ENCODE data around the gene GLRA1. TPM values are rescaled to one million over a fixed set of nuclear protein-coding genes. Genes with fewer than 3 reads are reported as not detected.

Gene GLRA1
- total RNA-seq, 1 experiment from 2014 or later, result not detected

GRCh38 chr5:151779531-151780125 is 145.0 kb downstream of the GLRA1 start:
- no peak for TF ChIP-seq POLR2AphosphoS5 (IDR thresholded peaks at IDR 0.05; ENCODE audit: low read depth, low read length)
- TF ChIP-seq TCF7L2 (IDR thresholded peaks at IDR 0.05; ENCODE audit: low read depth, low read length), result no peak
- no peak for TF ChIP-seq SIN3A (IDR thresholded peaks at IDR 0.05; ENCODE audit: borderline replicate concordance, insufficient read depth, low read depth, low read length)
- peaks cover 9% of the 10 kb centered on the region; the same call in 1 of the 2 replicates for H3K36me3 ChIP-seq (ENCODE audit: control insufficient read depth, insufficient read depth, low read length)
- POLR2A ChIA-PET, result no interaction called here
- DNase-seq (ENCODE audit: low read depth, low spot score) (no peak), ATAC-seq (no peak)
- H3K4me1 ChIP-seq (ENCODE audit: control insufficient read depth, insufficient read depth, low read length), result peaks cover 41% of the 10 kb centered on the region
- no TSS peak for BruUV-seq (replicated peaks)
- intact Hi-C loops (cut with micrococcal nuclease; ENCODE audit: unreplicated experiment) (no loop called here), in situ Hi-C loops (cut with HindIII; ENCODE audit: low pct_unique_long_range_greater_than_20kb, low sequenced_read_pairs) (no loop called here)
- H3K27me3 ChIP-seq (ENCODE audit: control insufficient read depth, insufficient read depth, low read length), result no peaks in the 10 kb centered on the region
- H3K9me3 ChIP-seq (ENCODE audit: control insufficient read depth, insufficient read depth, low read depth, low read length), result no peaks in the 10 kb centered on the region
- CTCF ChIA-PET, result no interaction called here
- H3K27ac ChIP-seq (ENCODE audit: low read length), result no peak overlapping the region
- no peak overlapping the region for H3K4me3 ChIP-seq (ENCODE audit: low read depth in 2 of 2, low read length in 2 of 2)

- peaks cover 33% of the 10 kb centered on the region for H3K4me1 ChIP-seq (ENCODE audit: control insufficient read depth, insufficient read depth, low read length)
- CTCF ChIA-PET, result no interaction called here
- TF ChIP-seq POLR2AphosphoS5 (IDR thresholded peaks at IDR 0.05; ENCODE audit: low read depth, low read length), result no peak
- TF ChIP-seq SIN3A (IDR thresholded peaks at IDR 0.05; ENCODE audit: borderline replicate concordance, insufficient read depth, low read depth, low read length), result no peak
- TF ChIP-seq CTCF (IDR thresholded peaks at IDR 0.05), result no peak
- TF ChIP-seq REST (IDR thresholded peaks at IDR 0.05; ENCODE audit: insufficient read depth in 1 of 2, low read depth in 2 of 2, low read length in 1 of 2), result no peak
- no peak for TF ChIP-seq TCF7L2 (IDR thresholded peaks at IDR 0.05; ENCODE audit: low read depth, low read length)
- POLR2A ChIA-PET, result no interaction called here
- ATAC-seq, result no peak
- peaks cover 11% of the 10 kb centered on the region for H3K36me3 ChIP-seq (ENCODE audit: control insufficient read depth, insufficient read depth, low read length)
- no peak overlapping the region for H3K27ac ChIP-seq (ENCODE audit: low read length)
- in situ Hi-C loops (cut with HindIII; ENCODE audit: low pct_unique_long_range_greater_than_20kb, low sequenced_read_pairs) (no loop called here), intact Hi-C loops (cut with micrococcal nuclease; ENCODE audit: unreplicated experiment) (no loop called here)
- DNase-seq (ENCODE audit: low read depth, low spot score), result no peak
- H3K9me3 ChIP-seq (ENCODE audit: control insufficient read depth, insufficient read depth, low read depth, low read length), result no peaks in the 10 kb centered on the region
- no peaks in the 10 kb centered on the region for H3K27me3 ChIP-seq (ENCODE audit: control insufficient read depth, insufficient read depth, low read length)
- no TSS peak for BruUV-seq (replicated peaks)
- H3K4me3 ChIP-seq (ENCODE audit: low read depth in 2 of 2, low read length in 2 of 2), result peak overlapping the region; percentile 6 to 12; a peak in 1 of 4 replicates
Observed at GRCh38 chr5:151775025-151775606, 149.5 kb downstream of the GLRA1 start.

- Histone ChIP-seq H3K27ac (ENCODE audit: low read length) (peak overlapping the region; percentile 88), H3K4me1 (ENCODE audit: control insufficient read depth, insufficient read depth, low read length) (peaks cover 24% of the 10 kb centered on the region)
Observed at GRCh38 chr5:151773951-151774350, 150.7 kb downstream of the GLRA1 start.

More at GRCh38 chr5:151773951-151774350, 150.7 kb downstream of the GLRA1 start:
- DNase-seq (ENCODE audit: low read depth, low spot score), result no peak
- BruUV-seq (replicated peaks), result no TSS peak
- H3K9me3 ChIP-seq (ENCODE audit: control insufficient read depth, insufficient read depth, low read depth, low read length), result no peaks in the 10 kb centered on the region
- no peaks in the 10 kb centered on the region for H3K27me3 ChIP-seq (ENCODE audit: control insufficient read depth, insufficient read depth, low read length)
- peaks cover 11% of the 10 kb centered on the region for H3K36me3 ChIP-seq (ENCODE audit: control insufficient read depth, insufficient read depth, low read length)
- ChIA-PET POLR2A (no interaction called here), CTCF (no interaction called here)
- no peak for ATAC-seq
- peak overlapping the region; percentile 92 to 97 for H3K4me3 ChIP-seq (ENCODE audit: low read depth in 2 of 2, low read length in 2 of 2)
- in situ Hi-C loops (cut with HindIII; ENCODE audit: low pct_unique_long_range_greater_than_20kb, low sequenced_read_pairs), result no loop called here
- TF ChIP-seq SIN3A (IDR thresholded peaks at IDR 0.05; ENCODE audit: borderline replicate concordance, insufficient read depth, low read depth, low read length) (no peak), CTCF (IDR thresholded peaks at IDR 0.05) (no peak), TCF7L2 (IDR thresholded peaks at IDR 0.05; ENCODE audit: low read depth, low read length) (no peak), REST (IDR thresholded peaks at IDR 0.05; ENCODE audit: insufficient read depth in 1 of 2, low read depth in 2 of 2, low read length in 1 of 2) (no peak), POLR2AphosphoS5 (IDR thresholded peaks at IDR 0.05; ENCODE audit: low read depth, low read length) (no peak)
- intact Hi-C loops (cut with micrococcal nuclease; ENCODE audit: unreplicated experiment), result no loop called here
